Chondrocyte (in vitro differentiated cells): ENCODE results near the gene KRTAP4-12. TPM values are rescaled to one million over a fixed set of nuclear protein-coding genes. Genes with fewer than 3 reads are reported as not detected.
"Not testable (repeated sequence)": the region's sequence is repeated elsewhere in the genome, so short reads cannot be mapped to it uniquely, and the experiment has no call there.

Source experiments
- DNase-seq: peaks from one replicate; pipeline ENCODE4 v3.0.0; 2021; ENCODE audit warnings: mixed read lengths, low spot score
- H3K27ac Mint-ChIP-seq: one replicate; pipeline ENCODE4 v1.8.0; 2021; ENCODE audit warnings: mild to moderate bottlenecking, moderate library complexity, mixed read lengths; ENCODE audit not compliant: unreplicated experiment
- H3K27me3 Mint-ChIP-seq: 2 replicates; pipeline ENCODE4 v1.8.0; 2021; ENCODE audit warnings: low read depth, mixed read lengths
- H3K36me3 Mint-ChIP-seq: 2 replicates; pipeline ENCODE4 v1.8.0; 2021; ENCODE audit warnings: low read depth, mixed read lengths
- H3K4me1 Mint-ChIP-seq: 2 replicates; pipeline ENCODE4 v1.8.0; 2021; ENCODE audit warnings: low read depth, mild to moderate bottlenecking, mixed read lengths
- H3K4me3 Mint-ChIP-seq: one replicate; pipeline ENCODE4 v1.8.0; 2021; ENCODE audit warnings: mild to moderate bottlenecking, moderate library complexity, mixed read lengths; ENCODE audit not compliant: unreplicated experiment
- H3K9me3 Mint-ChIP-seq: 2 replicates; pipeline ENCODE4 v1.8.0; 2021; ENCODE audit warnings: low read depth, mixed read lengths
- CTCF ChIP-seq: fragments of 200-600 bp; sonication (generic); IDR thresholded peaks from 2 replicates; pipeline ENCODE4 v1.5.0; 2021; ENCODE audit warnings: antibody characterized with exemption, mild to moderate bottlenecking, moderate library complexity
- total RNA-seq: library from RNA; stranded (reverse); gene quantifications from 3 replicates; pipeline ENCODE4 v1.2.1, GENCODE V29; 2021

KRTAP4-12 gene
- total RNA-seq, 1 donor from 2014 or later = not detected

DNA sequence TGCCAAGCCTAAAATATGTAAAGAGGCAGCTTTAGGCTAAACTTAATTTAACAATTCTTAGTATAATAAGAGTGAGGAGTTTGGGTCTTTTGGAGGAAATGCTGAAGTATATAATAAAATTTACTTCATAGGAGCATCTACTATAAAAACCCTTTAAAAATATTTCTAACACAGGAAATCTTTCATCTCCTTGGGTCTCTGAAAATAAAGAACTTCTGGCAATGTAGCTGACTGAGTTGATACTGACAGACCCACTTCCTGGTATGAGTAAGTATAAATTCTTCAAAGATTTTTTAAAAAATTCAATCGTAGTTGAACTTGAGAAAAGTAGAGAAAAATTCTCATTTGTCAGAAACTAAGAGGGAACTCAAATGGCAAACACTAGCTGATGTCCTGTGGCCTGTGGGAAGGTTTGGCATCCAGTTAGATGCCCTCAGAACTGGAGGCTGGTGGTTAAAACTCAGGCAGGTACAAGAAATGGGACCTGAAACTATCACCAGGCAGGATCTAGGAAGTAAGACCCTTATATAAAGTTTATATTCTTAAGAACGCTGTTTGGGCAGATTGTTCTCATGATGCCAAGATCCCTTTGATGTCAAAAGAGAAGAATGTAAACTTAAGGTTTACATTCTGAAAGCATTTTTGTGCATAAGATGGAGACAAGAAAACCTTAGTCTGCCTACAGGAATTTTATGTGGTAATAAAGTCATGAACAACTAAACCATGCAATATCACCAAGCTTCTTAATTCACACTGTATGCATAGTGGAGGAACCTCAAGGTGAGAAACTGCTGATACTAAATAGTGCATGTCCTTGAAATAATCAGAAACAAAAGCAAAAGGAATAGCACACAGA lies 10.1 kb upstream of the KRTAP4-12 start:
- peaks cover 19% of the 10 kb centered on the region for H3K9me3 Mint-ChIP-seq
- no peaks in the 10 kb centered on the region for H3K27me3 Mint-ChIP-seq
- TF ChIP-seq CTCF = no peak
- peak overlapping the region; percentile 12 for H3K27ac Mint-ChIP-seq
- peaks cover 3% of the 10 kb centered on the region for H3K36me3 Mint-ChIP-seq
- no peak overlapping the region for H3K4me3 Mint-ChIP-seq
- peaks cover 13% of the 10 kb centered on the region for H3K4me1 Mint-ChIP-seq
- no peak for DNase-seq

DNA sequence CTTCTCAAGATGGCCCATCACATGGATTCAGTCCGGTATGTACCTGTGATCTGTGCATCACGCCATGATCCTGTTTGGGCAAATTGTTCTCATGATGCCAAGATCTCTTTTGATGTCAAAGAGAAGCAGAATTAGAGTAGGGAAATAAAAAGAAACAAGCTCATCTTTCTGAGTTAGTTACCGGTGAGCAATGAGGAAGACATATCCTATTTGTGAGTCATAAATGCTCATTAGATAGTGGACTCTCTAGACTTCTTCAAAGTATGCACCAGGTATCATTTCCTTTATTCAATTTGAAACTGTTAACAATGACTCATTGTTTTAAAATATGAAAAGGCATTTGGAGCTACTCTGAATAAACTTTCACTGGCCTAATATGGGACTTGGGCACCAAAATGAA lies 8.0 kb upstream of the KRTAP4-12 start:
- H3K36me3 Mint-ChIP-seq = no peaks in the 10 kb centered on the region
- H3K4me1 Mint-ChIP-seq = peaks cover 13% of the 10 kb centered on the region
- H3K4me3 Mint-ChIP-seq = no peak overlapping the region
- H3K9me3 Mint-ChIP-seq = peaks cover 11% of the 10 kb centered on the region
- TF ChIP-seq CTCF = no peak
- no peaks in the 10 kb centered on the region for H3K27me3 Mint-ChIP-seq
- DNase-seq = no peak
- no peak overlapping the region for H3K27ac Mint-ChIP-seq

DNA sequence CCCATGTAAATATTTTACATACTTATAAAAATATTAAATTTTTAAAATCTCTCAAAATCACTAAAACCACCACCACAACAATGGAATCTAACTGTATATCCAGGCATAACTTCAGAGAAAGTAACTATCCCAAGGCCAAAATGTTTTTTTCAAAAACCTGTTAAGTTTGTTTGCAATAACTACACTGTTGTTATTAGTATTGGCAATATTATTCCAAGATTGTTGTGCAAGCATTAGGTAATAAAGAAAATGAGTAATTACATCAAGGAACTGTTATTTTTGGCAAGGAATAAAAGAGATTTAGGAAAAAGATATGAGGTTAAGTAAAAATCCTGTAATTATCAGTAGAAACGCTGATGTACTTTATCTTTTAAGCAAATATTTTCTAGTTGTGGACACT lies 3.4 kb upstream of the KRTAP4-12 start:
- Mint-ChIP-seq H3K9me3 (peaks cover 9% of the 10 kb centered on the region), H3K4me1 (peaks cover 20% of the 10 kb centered on the region), H3K27me3 (no peaks in the 10 kb centered on the region), H3K4me3 (no peak overlapping the region), H3K27ac (no peak overlapping the region), H3K36me3 (no peaks in the 10 kb centered on the region)
- DNase-seq = no peak
- no peak for TF ChIP-seq CTCF

DNA sequence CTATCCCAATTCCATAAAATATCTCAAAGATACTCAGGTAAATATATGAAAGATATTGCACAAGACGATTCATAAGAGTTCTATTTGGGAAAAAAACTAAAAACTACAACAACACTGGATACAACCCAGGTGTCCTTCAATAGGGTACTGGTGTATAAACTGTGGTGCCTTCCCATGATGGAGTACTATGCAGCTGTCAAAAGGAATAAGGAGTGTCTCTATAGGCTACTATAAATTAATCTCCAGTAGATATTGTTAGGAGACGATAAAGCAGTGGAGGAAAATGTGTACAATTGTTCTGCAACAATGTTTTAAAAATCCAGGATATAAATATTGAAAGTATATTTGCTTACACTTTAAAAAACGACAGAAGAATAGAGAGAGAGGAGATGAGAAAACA lies 2.4 kb upstream of the KRTAP4-12 start:
- H3K36me3 Mint-ChIP-seq = no peaks in the 10 kb centered on the region
- peaks cover 9% of the 10 kb centered on the region for H3K9me3 Mint-ChIP-seq
- no peaks in the 10 kb centered on the region for H3K27me3 Mint-ChIP-seq
- no peak for DNase-seq
- peaks cover 15% of the 10 kb centered on the region for H3K4me1 Mint-ChIP-seq
- H3K27ac Mint-ChIP-seq = no peak overlapping the region
- no peak overlapping the region for H3K4me3 Mint-ChIP-seq
- TF ChIP-seq CTCF = no peak

DNA sequence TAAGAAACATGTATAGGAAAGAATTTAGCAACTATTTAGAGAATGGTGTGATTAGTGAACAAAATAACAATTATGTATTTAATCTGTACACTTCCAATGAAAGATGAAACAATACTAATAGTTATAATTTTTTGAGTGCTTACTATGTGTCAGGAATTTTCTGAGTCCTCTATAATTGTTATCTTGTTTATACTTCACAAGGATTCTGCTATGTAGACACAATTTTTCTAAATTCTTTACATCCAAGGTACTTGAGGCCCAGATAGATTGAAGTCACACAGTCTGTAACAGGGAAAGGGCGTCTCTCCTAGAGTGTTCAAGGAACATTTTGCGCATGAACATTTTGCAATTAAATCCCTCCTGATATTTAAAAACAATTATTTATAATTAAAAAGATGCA lies 1.1 kb upstream of the KRTAP4-12 start:
- Mint-ChIP-seq H3K27me3 (no peaks in the 10 kb centered on the region), H3K4me1 (peaks cover 19% of the 10 kb centered on the region), H3K27ac (no peak overlapping the region), H3K9me3 (peaks cover 9% of the 10 kb centered on the region), H3K36me3 (no peaks in the 10 kb centered on the region), H3K4me3 (no peak overlapping the region)
- TF ChIP-seq CTCF = no peak
- no peak for DNase-seq

GRCh38 chr17:41123292-41123990 lies 541 bp downstream of the KRTAP4-12 start:
- H3K4me1 Mint-ChIP-seq = peaks cover 32% of the 10 kb centered on the region
- not testable (repeated sequence) for DNase-seq, H3K27ac Mint-ChIP-seq, H3K36me3 Mint-ChIP-seq, H3K27me3 Mint-ChIP-seq, H3K4me3 Mint-ChIP-seq, H3K9me3 Mint-ChIP-seq
